ENCODE data around the gene PHF3. TPM values are rescaled to one million over a fixed set of nuclear protein-coding genes. Genes with fewer than 3 reads are reported as not detected.
"Not testable (repeated sequence)": the region's sequence is repeated elsewhere in the genome, so short reads cannot be mapped to it uniquely, and the experiment has no call there.

The PHF3 gene
- total RNA-seq, 1 donor from 2014 or later, result 50.6 TPM

GRCh38 chr6:63724721-63725120 is 89.1 kb downstream of the PHF3 start:
- DNase-seq (ENCODE audit: extremely low spot score, unreplicated experiment), result no peak
- Mint-ChIP-seq H3K4me1 (ENCODE audit: unreplicated experiment) (no peaks in the 10 kb centered on the region), H3K4me3 (no peak overlapping the region), H3K27me3 (no peaks in the 10 kb centered on the region), H3K9me3 (no peaks in the 10 kb centered on the region), H3K27ac (no peak overlapping the region), H3K36me3 (no peaks in the 10 kb centered on the region)
- no peak for TF ChIP-seq CTCF (conservative IDR thresholded peaks at IDR 0.05)

GRCh38 chr6:63730311-63730710 is 94.7 kb downstream of the PHF3 start:
- peaks cover 1% of the 10 kb centered on the region for H3K9me3 Mint-ChIP-seq
- no peak for TF ChIP-seq CTCF (conservative IDR thresholded peaks at IDR 0.05)
- no peaks in the 10 kb centered on the region for H3K4me1 Mint-ChIP-seq (ENCODE audit: unreplicated experiment)
- no peak overlapping the region for H3K27ac Mint-ChIP-seq
- no peaks in the 10 kb centered on the region for H3K27me3 Mint-ChIP-seq
- H3K4me3 Mint-ChIP-seq, result no peak overlapping the region
- H3K36me3 Mint-ChIP-seq, result no peaks in the 10 kb centered on the region
- no peak for DNase-seq (ENCODE audit: extremely low spot score, unreplicated experiment)

- no peak for TF ChIP-seq CTCF (conservative IDR thresholded peaks at IDR 0.05)
- peaks cover 7% of the 10 kb centered on the region for H3K9me3 Mint-ChIP-seq
- H3K4me3 Mint-ChIP-seq, result no peak overlapping the region
- no peaks in the 10 kb centered on the region for H3K4me1 Mint-ChIP-seq (ENCODE audit: unreplicated experiment)
- H3K36me3 Mint-ChIP-seq, result no peaks in the 10 kb centered on the region
- H3K27ac Mint-ChIP-seq, result no peak overlapping the region
- no peaks in the 10 kb centered on the region for H3K27me3 Mint-ChIP-seq
- DNase-seq (ENCODE audit: extremely low spot score, unreplicated experiment), result no peak
Observed at GRCh38 chr6:63731930-63732329, 96.3 kb downstream of the PHF3 start.

GRCh38 chr6:63732336-63732735 is 96.7 kb downstream of the PHF3 start:
- TF ChIP-seq CTCF (conservative IDR thresholded peaks at IDR 0.05), result no peak
- no peaks in the 10 kb centered on the region for H3K27me3 Mint-ChIP-seq
- H3K4me3 Mint-ChIP-seq, result no peak overlapping the region
- no peaks in the 10 kb centered on the region for H3K36me3 Mint-ChIP-seq
- H3K27ac Mint-ChIP-seq, result no peak overlapping the region
- no peak for DNase-seq (ENCODE audit: extremely low spot score, unreplicated experiment)
- H3K9me3 Mint-ChIP-seq, result peaks cover 7% of the 10 kb centered on the region
- H3K4me1 Mint-ChIP-seq (ENCODE audit: unreplicated experiment), result no peaks in the 10 kb centered on the region

- no peak for DNase-seq (ENCODE audit: extremely low spot score, unreplicated experiment)
- Mint-ChIP-seq H3K36me3 (no peaks in the 10 kb centered on the region), H3K4me1 (ENCODE audit: unreplicated experiment) (no peaks in the 10 kb centered on the region), H3K27ac (no peak overlapping the region), H3K4me3 (no peak overlapping the region), H3K27me3 (no peaks in the 10 kb centered on the region), H3K9me3 (peaks cover 7% of the 10 kb centered on the region)
- TF ChIP-seq CTCF (conservative IDR thresholded peaks at IDR 0.05), result no peak
Observed at GRCh38 chr6:63734923-63735322, 99.3 kb downstream of the PHF3 start.

GRCh38 chr6:63738190-63738589 is 102.6 kb downstream of the PHF3 start:
- not testable (repeated sequence) for H3K4me1 Mint-ChIP-seq (ENCODE audit: unreplicated experiment)

More at GRCh38 chr6:63738190-63738589, 102.6 kb downstream of the PHF3 start:
- H3K4me3 Mint-ChIP-seq; H3K36me3 Mint-ChIP-seq; H3K9me3 Mint-ChIP-seq; DNase-seq (ENCODE audit: extremely low spot score, unreplicated experiment); H3K27ac Mint-ChIP-seq; H3K27me3 Mint-ChIP-seq: not testable (repeated sequence)
